Measurements from ENCODE around the gene TBCC. TPM values are rescaled to one million over a fixed set of nuclear protein-coding genes. Genes with fewer than 3 reads are reported as not detected.
"Not testable (repeated sequence)": the region's sequence is repeated elsewhere in the genome, so short reads cannot be mapped to it uniquely, and the experiment has no call there.

The TBCC gene
- total RNA-seq, 6 donors from 2014 or later = 14.3 to 34.7 (median 24.2) TPM

GRCh38 chr6:42733867-42734481 is 11.9 kb downstream of the TBCC start:
- H3K27ac ChIP-seq; H3K27me3 ChIP-seq; ATAC-seq (ENCODE audit: low FRiP score in 2 of 2); H3K4me3 ChIP-seq; H3K9me3 ChIP-seq; H3K4me1 ChIP-seq; H3K36me3 ChIP-seq: not testable (repeated sequence)
- 62 to 68% methylated on average over 13 of the region's 13 CpGs for WGBS, 2 donors
- DNase-seq = peak in 1 of 2 donors; percentile 82
- TF ChIP-seq POLR2AphosphoS5 (IDR thresholded peaks at IDR 0.05) (peak in 1 of 2 donors; percentile 25), POLR2A (IDR thresholded peaks at IDR 0.05) (peak in 1 of 4 donors; percentile 20)

- no peak overlapping the region for H3K4me3 ChIP-seq
- H3K36me3 ChIP-seq = no peaks in the 10 kb centered on the region
- no peak for TF ChIP-seq EP300 (IDR thresholded peaks at IDR 0.05)
- no peak for TF ChIP-seq POLR2A (IDR thresholded peaks at IDR 0.05)
- no peak for TF ChIP-seq POLR2AphosphoS5 (IDR thresholded peaks at IDR 0.05)
- no peak for TF ChIP-seq CTCF (IDR thresholded peaks at IDR 0.05)
- H3K27ac ChIP-seq = no peak overlapping the region
- ATAC-seq (ENCODE audit: low FRiP score in 2 of 2) (no peak), DNase-seq (no peak)
- no peaks in the 10 kb centered on the region for H3K27me3 ChIP-seq
- H3K9me3 ChIP-seq = no peaks in the 10 kb centered on the region
- H3K4me1 ChIP-seq = peaks cover 10 to 15% (median 14%) of the 10 kb centered on the region in 4 donors
- WGBS, 2 donors = 79 to 88% methylated on average over 2 to 3 of the region's 3 CpGs
Measured at GRCh38 chr6:42729731-42730130, 16.2 kb downstream of the TBCC start.

GRCh38 chr6:42727627-42728026 is 18.3 kb downstream of the TBCC start:
- WGBS, 2 donors = 70 to 78% methylated on average over 14 to 21 of the region's 22 CpGs
- TF ChIP-seq CTCF (IDR thresholded peaks at IDR 0.05) (no peak), EP300 (IDR thresholded peaks at IDR 0.05) (no peak), POLR2A (IDR thresholded peaks at IDR 0.05) (no peak), POLR2AphosphoS5 (IDR thresholded peaks at IDR 0.05) (no peak)
- no peaks in the 10 kb centered on the region for H3K36me3 ChIP-seq
- peak overlapping the region; percentile 76 to 83 (median 80) for H3K27ac ChIP-seq
- no peaks in the 10 kb centered on the region for H3K9me3 ChIP-seq
- no peaks in the 10 kb centered on the region for H3K27me3 ChIP-seq
- ATAC-seq (ENCODE audit: low FRiP score in 2 of 2) = peak in 1 of 2 donors; percentile 16
- peak in 1 of 2 donors; percentile 68 for DNase-seq
- H3K4me3 ChIP-seq = peak overlapping the region in 3 of 4 donors; percentile 49 to 58 (median 57)
- peaks cover 9 to 15% (median 12%) of the 10 kb centered on the region in 4 donors for H3K4me1 ChIP-seq

- Histone ChIP-seq H3K4me1 (peaks cover 9 to 15% (median 12%) of the 10 kb centered on the region in 4 donors), H3K9me3 (no peaks in the 10 kb centered on the region), H3K4me3 (peak overlapping the region; percentile 22 to 58 (median 53)), H3K36me3 (no peaks in the 10 kb centered on the region), H3K27ac (peak overlapping the region; percentile 76 to 83 (median 80)), H3K27me3 (no peaks in the 10 kb centered on the region)
- 20 to 48% methylated on average over 27 to 40 of the region's 52 CpGs for WGBS, 2 donors
- ATAC-seq (ENCODE audit: low FRiP score in 2 of 2) (peak; percentile 31 to 69), DNase-seq (peak in 1 of 2 donors; percentile 87)
- TF ChIP-seq CTCF (IDR thresholded peaks at IDR 0.05) (no peak), EP300 (IDR thresholded peaks at IDR 0.05) (no peak), POLR2AphosphoS5 (IDR thresholded peaks at IDR 0.05) (no peak), POLR2A (IDR thresholded peaks at IDR 0.05) (no peak)
Measured at GRCh38 chr6:42727087-42727611, 18.8 kb downstream of the TBCC start.

- Histone ChIP-seq H3K27ac (peak overlapping the region; percentile 76 to 83 (median 80)), H3K4me1 (peaks cover 9 to 15% (median 12%) of the 10 kb centered on the region in 4 donors), H3K36me3 (no peaks in the 10 kb centered on the region), H3K9me3 (no peaks in the 10 kb centered on the region), H3K27me3 (no peaks in the 10 kb centered on the region), H3K4me3 (peak overlapping the region; percentile 22 to 58 (median 53))
- 2% methylated on average over 14 of the region's 14 CpGs for WGBS, 2 donors
- no peak for TF ChIP-seq EP300 (IDR thresholded peaks at IDR 0.05)
- TF ChIP-seq CTCF (IDR thresholded peaks at IDR 0.05) = peak; percentile 83 to 91 (median 86)
- TF ChIP-seq POLR2AphosphoS5 (IDR thresholded peaks at IDR 0.05) = peak in 1 of 2 donors; percentile 6
- DNase-seq (peak in 1 of 2 donors; percentile 90), ATAC-seq (ENCODE audit: low FRiP score in 2 of 2) (peak; percentile 92 to 98)
Measured at GRCh38 chr6:42726485-42727086, 19.3 kb downstream of the TBCC start.
